Peyer's patch (tissue), 4 donors: Measurements from ENCODE around the gene RAD51B. TPM values are rescaled to one million over a fixed set of nuclear protein-coding genes. Genes with fewer than 3 reads are reported as not detected.

Experiments
- DNase-seq, 3 donors: peaks; one replicate each; pipeline ENCODE4 v3.0.0-alpha.2; 2017 to 2019
- H3K27ac ChIP-seq, 4 donors: fragments of 200-600 bp; sonication (generic); one replicate each; pipeline ENCODE4 v1.5.1; 2016 to 2019
- H3K27me3 ChIP-seq, 2 donors: fragments of 200-600 bp; sonication (generic); one replicate each; pipeline ENCODE4 v1.5.1; 2019
- H3K36me3 ChIP-seq, 3 donors: fragments of 200-600 bp; sonication (generic); one replicate each; pipeline ENCODE4 v1.5.1; 2016 to 2019
- H3K4me1 ChIP-seq, 4 donors: fragments of 200-600 bp; sonication (generic); one replicate each; pipeline ENCODE4 v1.5.1; 2016 to 2019
- H3K4me3 ChIP-seq, 4 donors: fragments of 200-600 bp; sonication (generic); 1 replicate in 3 of 4; 2 replicates in 1 of 4; pipeline ENCODE4 v1.5.1; 2016 to 2019; ENCODE audit warnings: mild to moderate bottlenecking in 1 of 4
- H3K9me3 ChIP-seq, 4 donors: fragments of 200-600 bp; sonication (generic); one replicate each; pipeline ENCODE4 v1.5.1; 2016 to 2019; ENCODE audit warnings: mild to moderate bottlenecking in 1 of 4
- POLR2A ChIP-seq, 2 donors: fragments of 450-650 bp; IDR thresholded peaks; one replicate each; pipeline ENCODE4 v1.5.1; 2017; ENCODE audit warnings: antibody characterized with exemption in 2 of 2, mild to moderate bottlenecking in 2 of 2, moderate library complexity in 2 of 2
- total RNA-seq, 4 donors: library from RNA; depleted of rRNA; stranded (reverse); fragments of >200 nt; gene quantifications; one replicate each; pipeline ENCODE4 v1.1.0, GENCODE V29; 2016
- TF ChIP-seq, protein P1 (sequence below), 6 experiments: fragments of 450-650 bp in 4 of 6; fragments of 200-600 bp in 2 of 6; sonication (generic) in 1 of 6; IDR thresholded peaks; one replicate each; pipeline ENCODE4 v1.5.1; 2017 to 2019; ENCODE audit warnings: antibody characterized with exemption in 6 of 6, mild to moderate bottlenecking in 3 of 6, moderate library complexity in 1 of 6

The RAD51B gene
- total RNA-seq, 4 donors from 2014 or later = 12.6 to 103 (median 33.1) TPM

DNA sequence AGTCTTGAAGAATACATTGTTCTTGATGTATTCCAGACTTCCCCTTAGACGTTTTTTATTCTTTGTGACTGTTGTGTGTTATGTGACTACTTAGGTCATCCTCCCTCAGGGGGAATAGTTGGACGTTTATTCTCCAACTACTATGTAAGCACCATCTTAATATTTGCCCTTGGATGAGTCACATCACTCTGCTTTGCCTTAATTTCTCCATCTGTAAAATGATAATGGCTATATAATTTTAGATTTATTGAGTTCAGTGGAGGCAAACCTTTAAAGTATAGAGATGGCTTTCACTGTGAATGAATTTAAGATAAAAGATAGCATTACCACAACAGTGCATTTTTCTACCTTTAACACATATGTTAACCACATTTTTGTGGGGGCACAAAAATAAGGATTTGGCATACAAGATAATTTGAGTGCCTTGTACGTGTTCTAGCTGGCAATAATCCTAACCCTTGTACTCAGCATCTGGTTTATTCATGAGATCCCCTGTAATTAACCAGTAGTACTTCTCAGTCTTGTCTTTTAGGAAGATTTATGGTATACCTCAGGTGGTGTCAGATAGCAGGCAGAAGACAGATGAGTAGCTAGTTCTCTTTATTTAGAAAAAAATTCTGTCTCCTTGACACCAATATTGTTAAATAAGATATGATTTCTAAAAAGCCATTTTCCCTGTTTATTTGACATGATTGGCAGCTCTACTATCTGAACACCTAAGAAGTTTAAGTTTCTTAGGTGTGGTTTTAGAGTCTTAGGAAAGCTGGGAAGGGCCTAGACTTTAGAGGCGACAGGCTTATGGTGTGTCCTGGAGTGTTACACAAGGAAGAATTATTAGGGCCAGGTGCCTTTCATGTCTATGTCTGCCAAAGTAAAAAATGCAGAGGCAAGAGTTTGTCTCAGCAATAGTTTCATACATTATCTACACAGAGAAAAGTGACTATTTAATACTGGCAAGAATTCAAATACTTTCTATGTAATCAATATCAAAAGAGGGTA is 152.3 kb downstream of the RAD51B start:
- Histone ChIP-seq H3K4me1 (no peaks in the 10 kb centered on the region), H3K9me3 (no peaks in the 10 kb centered on the region), H3K36me3 (no peaks in the 10 kb centered on the region), H3K27me3 (no peaks in the 10 kb centered on the region), H3K4me3 (no peak overlapping the region), H3K27ac (peak overlapping the region in 1 of 4 donors; percentile 23)
- DNase-seq = no peak
- no peak for TF ChIP-seq POLR2A (IDR thresholded peaks at IDR 0.05)
- TF ChIP-seq, protein P1, sequence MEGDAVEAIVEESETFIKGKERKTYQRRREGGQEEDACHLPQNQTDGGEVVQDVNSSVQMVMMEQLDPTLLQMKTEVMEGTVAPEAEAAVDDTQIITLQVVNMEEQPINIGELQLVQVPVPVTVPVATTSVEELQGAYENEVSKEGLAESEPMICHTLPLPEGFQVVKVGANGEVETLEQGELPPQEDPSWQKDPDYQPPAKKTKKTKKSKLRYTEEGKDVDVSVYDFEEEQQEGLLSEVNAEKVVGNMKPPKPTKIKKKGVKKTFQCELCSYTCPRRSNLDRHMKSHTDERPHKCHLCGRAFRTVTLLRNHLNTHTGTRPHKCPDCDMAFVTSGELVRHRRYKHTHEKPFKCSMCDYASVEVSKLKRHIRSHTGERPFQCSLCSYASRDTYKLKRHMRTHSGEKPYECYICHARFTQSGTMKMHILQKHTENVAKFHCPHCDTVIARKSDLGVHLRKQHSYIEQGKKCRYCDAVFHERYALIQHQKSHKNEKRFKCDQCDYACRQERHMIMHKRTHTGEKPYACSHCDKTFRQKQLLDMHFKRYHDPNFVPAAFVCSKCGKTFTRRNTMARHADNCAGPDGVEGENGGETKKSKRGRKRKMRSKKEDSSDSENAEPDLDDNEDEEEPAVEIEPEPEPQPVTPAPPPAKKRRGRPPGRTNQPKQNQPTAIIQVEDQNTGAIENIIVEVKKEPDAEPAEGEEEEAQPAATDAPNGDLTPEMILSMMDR (IDR thresholded peaks at IDR 0.05) = no peak

DNA sequence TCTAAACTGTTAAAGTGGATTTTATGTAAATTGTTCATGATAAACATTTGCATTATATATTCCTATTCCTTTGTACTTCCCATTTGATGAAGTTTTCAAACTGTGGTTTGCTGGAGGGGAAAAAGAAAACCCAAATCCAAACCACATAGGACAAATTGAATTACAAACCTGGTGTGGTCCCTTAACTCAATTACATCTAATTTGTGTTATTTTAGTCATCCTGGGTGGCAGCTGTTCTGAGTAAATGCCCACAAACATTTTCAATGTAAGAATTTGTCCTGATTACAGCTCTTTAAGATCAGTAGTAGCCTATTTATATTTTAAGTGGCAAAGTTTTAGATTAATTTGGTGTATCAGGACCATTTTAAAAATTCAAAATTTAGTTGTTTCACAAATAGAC is 153.9 kb downstream of the RAD51B start:
- Histone ChIP-seq H3K27me3 (no peaks in the 10 kb centered on the region), H3K4me1 (peaks cover 0 to 10% (median 2%) of the 10 kb centered on the region in 4 donors), H3K4me3 (no peak overlapping the region), H3K27ac (no peak overlapping the region), H3K36me3 (no peaks in the 10 kb centered on the region), H3K9me3 (no peaks in the 10 kb centered on the region)
- no peak for DNase-seq
- TF ChIP-seq, protein P1 (IDR thresholded peaks at IDR 0.05) = no peak
- TF ChIP-seq POLR2A (IDR thresholded peaks at IDR 0.05) = no peak

DNA sequence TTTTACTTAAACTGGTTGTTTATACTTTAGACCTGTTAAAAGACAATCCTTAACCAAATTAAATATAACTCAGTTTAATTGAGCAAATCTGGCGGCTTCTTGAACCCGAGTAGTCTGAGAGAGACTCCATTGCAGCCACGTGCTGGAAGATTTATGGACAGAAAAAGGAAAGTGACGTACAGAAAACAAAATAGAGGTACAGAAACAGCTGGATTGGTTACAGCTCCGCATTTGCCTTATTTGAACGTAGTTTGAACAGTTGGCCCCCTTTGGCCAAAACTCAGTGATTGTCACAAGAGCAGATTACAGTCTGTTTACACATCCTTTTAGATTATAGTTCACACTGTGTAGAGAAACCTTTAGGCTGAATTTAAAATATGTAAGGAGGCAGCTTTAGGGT is 155.9 kb downstream of the RAD51B start:
- H3K27ac ChIP-seq = no peak overlapping the region
- H3K27me3 ChIP-seq = no peaks in the 10 kb centered on the region
- no peak overlapping the region for H3K4me3 ChIP-seq
- peaks cover 0 to 10% (median 2%) of the 10 kb centered on the region in 4 donors for H3K4me1 ChIP-seq
- TF ChIP-seq, protein P1 (IDR thresholded peaks at IDR 0.05) = no peak
- TF ChIP-seq POLR2A (IDR thresholded peaks at IDR 0.05) = no peak
- H3K9me3 ChIP-seq = no peaks in the 10 kb centered on the region
- DNase-seq = no peak
- H3K36me3 ChIP-seq = no peaks in the 10 kb centered on the region

DNA sequence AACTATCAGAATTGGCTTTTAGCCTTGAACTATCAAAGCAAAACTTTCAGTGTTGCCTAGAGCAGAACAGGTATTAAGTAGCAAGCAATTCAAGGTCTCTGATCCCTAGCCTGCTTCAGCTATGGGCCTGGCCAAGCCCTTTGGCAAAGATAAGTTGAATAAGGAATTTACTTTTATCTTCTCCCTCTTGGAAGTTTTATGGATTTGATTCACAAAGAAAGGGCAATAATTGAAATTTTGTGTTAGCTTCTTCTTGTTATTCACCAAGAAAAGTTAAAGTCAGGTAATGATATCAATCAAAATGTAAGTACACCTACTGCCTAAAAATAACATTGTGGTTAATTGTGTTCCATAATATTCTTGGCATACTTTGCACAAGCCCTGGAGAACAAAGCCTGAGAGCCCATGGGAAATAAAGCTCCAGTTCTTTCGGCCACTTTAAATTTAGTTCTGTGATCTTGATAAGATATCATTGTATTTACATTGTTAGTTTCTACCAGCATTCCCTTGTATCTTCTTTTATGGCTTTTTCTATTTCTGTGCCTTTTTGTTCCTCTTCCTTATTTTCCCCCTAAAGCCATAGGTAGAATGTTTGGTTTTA is 158.0 kb downstream of the RAD51B start:
- no peak overlapping the region for H3K27ac ChIP-seq
- H3K27me3 ChIP-seq = no peaks in the 10 kb centered on the region
- H3K4me3 ChIP-seq = no peak overlapping the region
- no peak for TF ChIP-seq POLR2A (IDR thresholded peaks at IDR 0.05)
- TF ChIP-seq, protein P1 (IDR thresholded peaks at IDR 0.05) = no peak
- H3K4me1 ChIP-seq = peaks cover 0 to 10% (median 2%) of the 10 kb centered on the region in 4 donors
- no peaks in the 10 kb centered on the region for H3K36me3 ChIP-seq
- no peaks in the 10 kb centered on the region for H3K9me3 ChIP-seq
- DNase-seq = no peak

DNA sequence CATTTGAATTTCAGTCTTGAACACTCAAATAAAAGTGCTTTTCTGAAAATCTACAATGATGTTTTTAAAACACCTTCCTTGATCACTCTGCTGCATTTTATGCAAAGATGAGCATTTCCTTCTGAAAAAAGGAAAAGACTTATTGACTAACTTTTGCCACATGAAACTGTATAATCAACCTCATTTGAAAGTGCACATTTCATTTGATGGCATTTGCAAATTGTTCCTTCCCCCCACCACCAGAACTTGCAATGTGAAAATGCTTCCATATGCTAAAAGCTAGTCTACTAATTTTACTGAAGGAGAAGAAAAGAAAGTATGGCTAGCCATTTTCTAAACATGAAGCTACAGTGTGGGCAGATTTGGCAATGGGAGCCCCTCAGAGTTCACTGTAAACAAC is 159.2 kb downstream of the RAD51B start:
- H3K4me1 ChIP-seq = peaks cover 0 to 10% (median 2%) of the 10 kb centered on the region in 4 donors
- H3K27ac ChIP-seq = no peak overlapping the region
- DNase-seq = no peak
- no peaks in the 10 kb centered on the region for H3K36me3 ChIP-seq
- no peak for TF ChIP-seq POLR2A (IDR thresholded peaks at IDR 0.05)
- TF ChIP-seq, protein P1 (IDR thresholded peaks at IDR 0.05) = no peak
- no peak overlapping the region for H3K4me3 ChIP-seq
- H3K9me3 ChIP-seq = no peaks in the 10 kb centered on the region
- no peaks in the 10 kb centered on the region for H3K27me3 ChIP-seq
